Subcutaneous abdominal adipose tissue (tissue), 5 donors: Measurements from ENCODE around the gene CNTNAP2.
A peak's percentile ranks its signal among the peaks of the same experiment; 100 is the strongest.

ENCODE experiments used
- H3K27ac ChIP-seq: one replicate; pipeline ENCODE4 v1.7.0; 2013; ENCODE audit warnings: low read depth, mild to moderate bottlenecking, inconsistent platforms, low read length, moderate library complexity
- H3K27me3 ChIP-seq, 5 donors: one replicate each; pipeline ENCODE4 v1.7.0; 2013; ENCODE audit warnings: low read length in 5 of 5, inconsistent platforms in 1 of 5; ENCODE audit not compliant: control insufficient read depth in 5 of 5, insufficient read depth in 4 of 5
- H3K36me3 ChIP-seq, 5 donors: one replicate each; pipeline ENCODE4 v1.7.0; 2013; ENCODE audit warnings: low read length in 5 of 5; ENCODE audit not compliant: control insufficient read depth in 5 of 5, insufficient read depth in 5 of 5
- H3K4me1 ChIP-seq, 5 donors: one replicate each; pipeline ENCODE4 v1.7.0; 2013; ENCODE audit warnings: low read length in 5 of 5, mild to moderate bottlenecking in 3 of 5, moderate library complexity in 1 of 5; ENCODE audit not compliant: control insufficient read depth in 5 of 5, insufficient read depth in 5 of 5
- H3K4me3 ChIP-seq, 5 donors: one replicate each; pipeline ENCODE4 v1.7.0; 2013; ENCODE audit warnings: low read length in 5 of 5, low read depth in 1 of 5
- H3K9ac ChIP-seq, 5 donors: one replicate each; pipeline ENCODE4 v1.7.0; 2013; ENCODE audit warnings: low read length in 5 of 5, mild to moderate bottlenecking in 4 of 5, moderate library complexity in 3 of 5
- H3K9me3 ChIP-seq, 5 donors: one replicate each; pipeline ENCODE4 v1.7.0; 2013; ENCODE audit warnings: low read length in 5 of 5; ENCODE audit not compliant: control insufficient read depth in 5 of 5
- donor health status: healthy.
- donor health status: healthy.
- donor health status: healthy.
- donor health status: healthy.
- donor health status: healthy.

Gene CNTNAP2

DNA sequence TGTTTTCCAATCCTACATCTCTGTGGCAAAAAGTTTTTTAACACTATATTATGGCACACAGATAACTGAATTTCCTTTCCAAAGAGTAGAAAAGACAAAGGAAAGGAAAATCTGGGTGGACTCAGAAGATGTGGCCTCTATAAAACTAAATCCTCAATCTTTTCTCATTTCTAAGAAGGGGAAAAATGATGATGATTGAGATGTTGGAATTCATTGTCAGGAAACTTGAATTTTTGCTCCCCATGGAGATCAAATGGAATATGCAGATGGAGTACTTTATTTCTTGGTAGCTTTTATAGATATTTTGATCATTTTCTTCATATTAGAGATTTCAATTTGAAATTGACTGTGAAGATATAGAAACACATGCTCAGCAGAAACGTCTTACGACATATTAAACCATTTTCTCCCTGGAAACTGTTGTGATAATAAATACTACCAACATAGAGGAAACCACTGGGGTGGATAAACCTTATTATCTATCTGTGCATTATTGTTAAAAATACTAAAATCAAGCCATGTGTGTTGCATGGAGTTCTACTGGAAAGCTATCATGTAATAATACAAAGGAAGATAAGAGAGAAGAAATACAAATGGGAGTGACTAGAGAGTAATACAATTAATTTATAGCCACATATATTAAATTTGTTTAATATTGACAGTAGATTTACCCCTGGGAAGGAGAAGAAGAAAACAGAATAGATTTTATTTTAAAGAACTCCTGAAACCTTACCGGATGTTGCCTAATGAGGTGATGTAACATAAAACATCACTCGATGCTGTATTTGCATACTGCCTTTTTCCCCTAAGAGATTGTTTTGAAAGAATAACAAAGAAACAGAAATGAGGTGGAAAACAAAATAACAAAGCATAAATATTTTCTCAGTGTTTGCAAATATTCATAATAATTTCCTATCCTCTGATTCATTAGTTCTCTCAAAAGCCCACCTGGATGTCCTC, 1542.7 kb downstream of the CNTNAP2 start:
- no peaks in the 10 kb centered on the region for H3K36me3 ChIP-seq
- H3K27me3 ChIP-seq, result no peaks in the 10 kb centered on the region
- H3K9ac ChIP-seq, result no peak overlapping the region
- H3K4me1 ChIP-seq, result no peaks in the 10 kb centered on the region
- no peaks in the 10 kb centered on the region for H3K9me3 ChIP-seq
- no peak overlapping the region for H3K27ac ChIP-seq
- no peak overlapping the region for H3K4me3 ChIP-seq

- no peaks in the 10 kb centered on the region for H3K4me1 ChIP-seq
- no peaks in the 10 kb centered on the region for H3K27me3 ChIP-seq
- no peak overlapping the region for H3K9ac ChIP-seq
- no peaks in the 10 kb centered on the region for H3K36me3 ChIP-seq
- no peak overlapping the region for H3K27ac ChIP-seq
- H3K9me3 ChIP-seq, result peaks cover 0 to 5% (median 0%) of the 10 kb centered on the region in 5 donors
- H3K4me3 ChIP-seq, result no peak overlapping the region
Measured at GRCh38 chr7:147664541-147664940, 1547.9 kb downstream of the CNTNAP2 start.

DNA sequence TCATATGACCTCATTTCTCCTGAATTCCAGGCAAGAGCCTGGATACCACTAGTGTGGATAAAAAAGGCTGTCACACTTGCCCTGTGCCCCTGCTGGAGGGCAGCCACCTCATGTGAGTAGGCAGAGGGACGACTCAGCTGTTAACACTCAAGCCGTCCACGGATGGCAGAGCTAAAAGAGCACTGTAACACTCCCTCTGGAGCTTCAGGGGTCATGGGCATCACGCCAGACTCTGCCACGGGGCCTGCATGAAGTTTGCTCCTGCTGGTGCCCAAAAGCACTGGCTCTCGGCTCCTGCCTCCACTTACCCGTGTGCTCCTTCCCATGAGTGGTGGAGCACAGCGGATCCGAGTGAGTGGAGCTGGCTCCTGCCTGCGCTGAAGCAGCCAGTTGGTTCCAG, 1554.2 kb downstream of the CNTNAP2 start:
- no peaks in the 10 kb centered on the region for H3K27me3 ChIP-seq
- no peak overlapping the region for H3K4me3 ChIP-seq
- H3K4me1 ChIP-seq, result no peaks in the 10 kb centered on the region
- H3K36me3 ChIP-seq, result no peaks in the 10 kb centered on the region
- no peak overlapping the region for H3K9ac ChIP-seq
- H3K9me3 ChIP-seq, result peaks cover 0 to 3% (median 0%) of the 10 kb centered on the region in 5 donors
- H3K27ac ChIP-seq, result no peak overlapping the region

- Histone ChIP-seq H3K9me3 (peaks cover 0 to 3% (median 0%) of the 10 kb centered on the region in 5 donors), H3K27me3 (no peaks in the 10 kb centered on the region), H3K4me3 (no peak overlapping the region), H3K36me3 (no peaks in the 10 kb centered on the region), H3K27ac (no peak overlapping the region), H3K4me1 (no peaks in the 10 kb centered on the region), H3K9ac (no peak overlapping the region)
Measured at GRCh38 chr7:147674705-147675104, 1558.1 kb downstream of the CNTNAP2 start.

- Histone ChIP-seq H3K9me3 (no peaks in the 10 kb centered on the region), H3K4me1 (no peaks in the 10 kb centered on the region), H3K9ac (no peak overlapping the region), H3K27ac (no peak overlapping the region), H3K4me3 (no peak overlapping the region), H3K27me3 (no peaks in the 10 kb centered on the region), H3K36me3 (no peaks in the 10 kb centered on the region)
Measured at GRCh38 chr7:147678943-147679342, 1562.3 kb downstream of the CNTNAP2 start.

- H3K9ac ChIP-seq, result no peak overlapping the region
- no peaks in the 10 kb centered on the region for H3K4me1 ChIP-seq
- H3K9me3 ChIP-seq, result no peaks in the 10 kb centered on the region
- H3K27me3 ChIP-seq, result no peaks in the 10 kb centered on the region
- H3K27ac ChIP-seq, result no peak overlapping the region
- no peak overlapping the region for H3K4me3 ChIP-seq
- H3K36me3 ChIP-seq, result no peaks in the 10 kb centered on the region
Measured at GRCh38 chr7:147681530-147681929, 1564.9 kb downstream of the CNTNAP2 start.

DNA sequence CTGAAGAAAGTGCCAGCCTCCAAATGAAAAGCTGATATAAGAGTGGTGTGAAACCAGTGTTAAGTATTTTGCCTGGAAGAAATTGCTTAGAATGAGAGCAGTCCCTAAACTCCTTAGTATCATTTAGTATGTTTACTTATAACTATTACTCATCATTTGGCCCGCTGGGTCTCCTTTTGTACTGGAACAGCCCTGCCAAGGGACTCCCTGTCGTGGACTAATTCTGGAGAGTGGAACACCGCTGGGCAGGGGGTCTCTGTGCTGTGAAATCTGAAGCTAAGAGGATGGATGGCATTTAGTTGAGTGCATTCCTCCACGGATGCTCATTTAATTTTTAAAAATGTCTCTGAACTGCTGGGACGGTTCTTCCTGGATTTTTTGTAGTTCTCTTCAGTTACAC, 1584.1 kb downstream of the CNTNAP2 start:
- H3K4me1 ChIP-seq, result no peaks in the 10 kb centered on the region
- no peak overlapping the region for H3K4me3 ChIP-seq
- H3K9me3 ChIP-seq, result peaks cover 0 to 4% (median 0%) of the 10 kb centered on the region in 5 donors
- H3K36me3 ChIP-seq, result no peaks in the 10 kb centered on the region
- H3K27me3 ChIP-seq, result no peaks in the 10 kb centered on the region
- H3K9ac ChIP-seq, result no peak overlapping the region
- no peak overlapping the region for H3K27ac ChIP-seq

- no peaks in the 10 kb centered on the region for H3K4me1 ChIP-seq
Measured at GRCh38 chr7:147707926-147708325, 1591.3 kb downstream of the CNTNAP2 start.

GRCh38 chr7:147708871-147709270, 1592.3 kb downstream of the CNTNAP2 start:
- Histone ChIP-seq H3K27me3 (no peaks in the 10 kb centered on the region), H3K4me3 (no peak overlapping the region), H3K36me3 (no peaks in the 10 kb centered on the region), H3K9ac (no peak overlapping the region), H3K27ac (no peak overlapping the region), H3K4me1 (no peaks in the 10 kb centered on the region), H3K9me3 (peaks cover 0 to 30% (median 13%) of the 10 kb centered on the region in 5 donors)

More at GRCh38 chr7:147707926-147708325, 1591.3 kb downstream of the CNTNAP2 start:
- Histone ChIP-seq H3K27ac (no peak overlapping the region), H3K9me3 (peaks cover 0 to 30% (median 13%) of the 10 kb centered on the region in 5 donors), H3K9ac (no peak overlapping the region), H3K4me3 (peak overlapping the region in 1 of 5 donors; percentile 1), H3K36me3 (no peaks in the 10 kb centered on the region), H3K27me3 (no peaks in the 10 kb centered on the region)

GRCh38 chr7:147711447-147711846, 1594.8 kb downstream of the CNTNAP2 start:
- no peaks in the 10 kb centered on the region for H3K27me3 ChIP-seq

More at GRCh38 chr7:147711447-147711846, 1594.8 kb downstream of the CNTNAP2 start:
- Histone ChIP-seq H3K4me1 (no peaks in the 10 kb centered on the region), H3K9ac (no peak overlapping the region), H3K27ac (no peak overlapping the region), H3K4me3 (no peak overlapping the region), H3K9me3 (peaks cover 0 to 20% (median 13%) of the 10 kb centered on the region in 5 donors), H3K36me3 (no peaks in the 10 kb centered on the region)
